Measurements from ENCODE around the gene LETM1.

LETM1 gene

DNA sequence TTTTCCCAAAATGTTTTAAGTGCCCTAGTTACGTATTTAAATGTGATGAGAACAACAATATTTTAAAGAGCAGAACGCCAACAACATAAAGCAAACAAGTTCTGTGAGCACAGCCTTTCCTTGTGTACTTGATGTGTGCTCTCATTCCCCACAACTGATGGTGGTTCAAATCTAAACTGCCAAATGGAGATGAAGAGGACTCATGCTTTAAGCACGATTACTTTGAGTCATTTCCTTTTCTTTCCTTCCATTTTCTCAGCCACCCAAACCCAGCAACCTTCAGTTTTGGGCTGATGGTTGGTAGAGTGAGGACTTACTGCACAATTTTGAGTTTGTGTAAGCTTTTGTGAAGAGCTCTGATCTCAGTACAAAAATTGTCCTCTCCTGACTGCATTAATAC lies 16.9 kb upstream of the LETM1 start:
- no peak for DNase-seq (ENCODE audit: low read depth)

DNA sequence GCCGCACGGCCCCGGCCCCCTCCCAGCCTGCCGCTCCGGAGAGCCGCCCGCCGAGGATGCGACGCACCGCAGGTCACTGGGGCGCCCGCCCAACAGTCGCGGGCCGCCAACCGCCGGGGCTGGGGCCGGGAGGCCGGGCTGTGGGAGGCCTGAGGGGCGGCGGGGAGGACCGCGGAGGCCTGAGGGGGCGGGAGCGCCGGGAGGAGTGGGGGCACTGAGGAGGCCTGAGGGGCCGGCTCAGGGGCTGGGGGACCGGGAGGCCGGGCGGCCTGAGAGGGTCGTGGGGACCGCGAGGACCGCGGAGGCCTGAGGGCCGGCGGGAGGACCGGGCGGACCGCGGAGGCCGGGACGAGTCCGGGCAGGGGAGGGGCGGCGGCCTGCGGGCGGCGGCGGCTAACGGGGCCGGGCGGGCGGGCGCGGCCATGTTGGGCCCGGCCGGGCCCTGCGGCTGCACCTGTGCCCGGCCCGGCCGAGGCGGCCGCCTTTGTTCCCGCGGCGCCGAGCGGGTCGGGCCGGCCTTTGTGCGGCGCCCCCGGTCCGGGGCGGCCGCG lies 15.6 kb upstream of the LETM1 start:
- DNase-seq (ENCODE audit: low read depth), result no peak

DNA sequence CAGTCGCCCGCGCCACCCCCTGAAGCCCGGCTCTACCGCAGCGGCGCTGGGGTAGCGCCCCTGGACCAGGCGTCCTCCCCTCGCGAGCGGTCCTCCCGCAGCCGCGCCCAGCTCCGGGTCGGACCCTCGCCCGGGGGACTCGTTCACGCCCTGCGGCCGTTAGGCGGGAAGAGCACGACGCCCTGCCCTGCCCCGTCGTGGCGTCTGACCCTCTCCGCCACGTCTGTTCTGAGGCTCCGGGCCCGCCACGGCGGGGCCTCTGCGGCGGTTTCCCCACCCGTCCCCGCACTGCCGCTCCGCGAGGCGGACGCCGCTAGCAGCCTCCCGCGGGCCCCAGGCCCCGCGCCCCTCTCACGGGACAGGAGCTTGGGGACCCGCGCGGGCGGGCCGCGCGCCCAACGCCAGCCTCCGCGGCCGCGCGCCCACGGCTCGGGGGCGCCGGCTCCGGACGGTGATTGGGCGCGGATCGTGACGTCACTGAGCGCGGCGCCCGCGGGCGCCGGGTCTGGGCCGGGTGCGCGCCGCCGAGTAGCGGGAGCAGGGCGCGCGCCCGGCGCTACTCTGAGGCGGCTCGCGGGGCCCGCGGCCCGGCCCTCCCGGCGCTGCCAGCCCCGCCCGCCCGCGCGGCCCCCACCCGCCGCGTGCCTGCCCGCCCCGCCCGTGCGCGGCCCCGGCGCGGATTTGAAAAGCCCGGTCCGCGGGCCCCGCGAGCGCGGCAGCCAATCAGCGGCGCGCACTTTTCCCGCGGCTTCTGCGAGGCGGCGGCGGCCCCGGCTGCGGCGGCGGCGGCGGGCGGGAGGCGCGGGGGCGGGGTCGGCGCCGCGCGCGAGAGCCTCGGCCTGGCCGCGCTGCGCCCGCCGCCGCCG lies 14.9 kb upstream of the LETM1 start, which contains the start of gene NSD2:
Gene NSD2 (plus strand): TSS at position 816 of the 866 bp plus-strand sequence. CDS start 29,262 bp downstream, outside the sequence.
- peak; percentile 86 for DNase-seq (ENCODE audit: low read depth)

- DNase-seq (ENCODE audit: low read depth), result peak; percentile 82
Observed at GRCh38 chr4:1870328-1870577, 14.3 kb upstream of the LETM1 start.

GRCh38 chr4:1869530-1870327 lies 13.8 kb upstream of the LETM1 start:
- DNase-seq (ENCODE audit: low read depth), result no peak

DNA sequence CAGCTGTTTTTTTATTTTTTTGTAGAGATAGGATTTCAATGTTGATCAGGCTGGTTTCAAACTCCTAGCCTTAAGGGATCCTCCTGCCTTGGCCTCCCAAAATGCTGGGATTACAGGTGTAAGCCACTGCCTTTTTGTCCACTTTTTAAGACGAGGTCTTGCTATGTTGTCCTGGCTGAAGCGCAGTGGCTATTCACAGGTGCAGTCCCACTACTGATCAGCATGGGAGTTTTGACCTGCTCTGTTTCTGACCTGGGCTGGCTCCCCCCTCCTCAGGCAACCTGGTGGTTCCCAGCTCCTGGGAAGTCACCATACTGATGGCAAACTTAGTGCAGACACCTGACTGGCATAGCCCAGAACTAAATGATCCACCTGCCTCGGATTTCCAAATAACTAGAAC lies 13.0 kb upstream of the LETM1 start:
- no peak for DNase-seq (ENCODE audit: low read depth)

DNA sequence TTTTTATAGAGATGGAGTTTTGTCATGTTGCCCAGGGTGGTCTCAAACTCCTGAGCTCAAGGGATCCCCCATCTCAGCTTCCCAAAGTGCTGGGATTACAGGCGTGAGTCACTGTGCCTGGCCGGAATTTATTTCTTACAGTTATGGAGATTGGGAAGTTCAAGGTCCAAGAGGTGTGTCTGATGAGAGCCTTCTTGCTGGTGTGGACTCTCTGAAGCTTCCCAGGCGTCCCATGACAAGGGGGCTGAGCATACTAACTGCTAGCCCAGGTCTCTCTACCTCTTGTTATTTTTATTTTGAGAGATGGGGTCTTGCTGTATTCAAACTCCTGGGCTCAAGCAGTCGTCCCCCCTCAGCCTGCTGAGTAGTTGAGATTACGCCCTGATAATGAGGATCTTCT lies 12.3 kb upstream of the LETM1 start:
- no peak for DNase-seq (ENCODE audit: low read depth)

DNA sequence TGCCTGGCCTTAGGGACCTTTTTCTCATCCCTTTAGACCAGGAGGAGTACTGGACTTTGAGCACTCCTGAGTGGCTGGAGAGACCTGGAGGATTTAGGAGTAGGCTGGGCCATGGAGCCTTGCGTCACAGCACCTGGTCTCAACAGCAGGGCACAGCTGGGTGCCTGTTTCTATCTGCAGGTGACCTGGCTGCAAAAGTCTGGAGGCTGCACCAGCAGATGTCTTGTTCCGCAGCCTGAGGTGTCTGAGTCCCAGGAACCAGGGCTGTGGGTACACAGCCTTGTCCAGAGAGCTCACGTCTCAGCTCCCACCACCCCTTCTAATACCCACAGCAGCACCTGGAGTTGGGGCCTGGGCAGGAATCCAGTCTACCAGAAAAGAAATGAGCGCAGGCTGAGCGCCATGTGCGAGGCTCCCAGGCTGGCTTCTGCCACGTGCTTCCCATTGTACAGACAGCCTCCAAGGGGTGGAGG lies 10.3 kb upstream of the LETM1 start:
- no peak for DNase-seq (ENCODE audit: low read depth)

- no peak for DNase-seq (ENCODE audit: low read depth)
Observed at GRCh38 chr4:1864076-1865008, 8.4 kb upstream of the LETM1 start.

DNA sequence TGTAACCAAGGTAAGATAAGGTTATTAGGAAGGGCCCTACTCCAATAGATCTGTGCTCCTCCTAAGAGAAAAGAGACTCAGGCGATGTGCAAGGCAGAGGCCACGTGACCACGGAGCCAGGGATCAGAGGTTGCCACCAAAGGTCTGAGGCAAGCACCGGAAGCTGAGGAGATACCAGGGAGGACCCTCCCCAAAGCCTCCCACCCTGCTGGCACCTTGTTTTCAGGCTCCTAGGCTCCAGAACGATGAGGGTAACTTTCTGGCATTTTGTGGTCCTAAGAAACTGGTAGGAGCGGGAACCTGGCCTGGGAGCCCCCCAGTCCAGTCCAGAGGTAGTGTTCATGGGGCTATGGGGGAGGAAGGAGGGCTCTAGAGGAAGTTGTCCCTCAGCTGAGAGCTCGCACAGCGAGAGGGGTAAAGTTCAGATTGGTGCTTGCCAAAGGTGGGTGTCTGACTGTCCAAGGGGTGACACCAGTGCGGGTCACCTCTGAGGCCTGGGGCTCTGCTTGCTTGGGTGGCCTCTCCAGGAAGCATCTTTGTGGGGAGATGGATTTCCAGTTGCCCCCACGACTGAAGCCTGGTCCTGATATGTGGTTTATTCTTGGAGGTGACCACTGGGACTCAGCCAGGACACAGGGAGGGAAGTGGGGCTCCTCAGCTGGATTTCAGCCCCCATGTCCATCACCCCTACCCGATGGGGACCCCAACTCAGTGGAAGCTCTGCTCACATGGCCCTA lies 7.5 kb upstream of the LETM1 start:
- DNase-seq (ENCODE audit: low read depth), result no peak

GRCh38 chr4:1862961-1863296 lies 7.0 kb upstream of the LETM1 start:
- DNase-seq (ENCODE audit: low read depth), result no peak

GRCh38 chr4:1862055-1862911 lies 6.3 kb upstream of the LETM1 start:
- no peak for DNase-seq (ENCODE audit: low read depth)

GRCh38 chr4:1859389-1859753 lies 3.4 kb upstream of the LETM1 start:
- DNase-seq (ENCODE audit: low read depth), result no peak

GRCh38 chr4:1857931-1858330 lies 2.0 kb upstream of the LETM1 start:
- no peak for DNase-seq (ENCODE audit: low read depth)

GRCh38 chr4:1856943-1857699 lies 1.2 kb upstream of the LETM1 start:
- no peak for DNase-seq (ENCODE audit: low read depth)

DNA sequence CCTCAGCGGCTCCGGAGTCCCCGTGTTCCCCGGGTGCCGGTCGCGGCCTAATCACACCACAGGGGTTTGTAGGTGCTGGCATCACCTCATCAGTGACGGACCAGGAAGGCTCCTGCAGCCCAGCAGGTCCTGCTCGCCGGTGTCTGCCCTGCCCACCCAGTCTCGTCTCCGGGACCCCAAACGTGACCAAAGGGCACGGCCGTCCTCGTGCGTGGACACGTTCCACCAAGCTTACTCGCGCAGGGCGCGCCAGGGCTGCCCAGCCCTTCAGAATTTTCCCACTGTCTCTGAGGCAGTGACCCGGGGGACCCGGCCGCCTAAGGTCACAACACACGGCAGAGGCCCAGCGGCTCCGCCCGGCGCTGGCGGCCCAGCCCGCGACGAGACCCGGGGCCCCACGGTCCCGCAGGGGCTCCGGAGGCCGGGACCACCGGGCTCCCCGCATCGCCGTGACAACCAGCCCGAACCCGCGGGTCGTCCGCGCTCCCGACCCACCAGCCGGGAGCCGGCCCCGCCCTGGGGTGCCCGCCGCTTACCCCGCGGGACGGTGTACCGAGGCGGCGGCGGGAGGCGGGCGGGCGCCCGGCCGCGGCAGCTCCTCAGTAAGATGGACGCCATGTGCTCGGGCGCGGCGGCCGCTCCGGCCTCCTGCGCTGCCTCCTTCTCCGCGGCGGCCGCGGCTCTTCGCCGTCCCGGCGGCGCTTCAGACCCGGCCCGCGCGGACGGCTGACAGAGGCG lies 454 bp downstream of the LETM1 start:
- no peak for DNase-seq (ENCODE audit: low read depth)

DNA sequence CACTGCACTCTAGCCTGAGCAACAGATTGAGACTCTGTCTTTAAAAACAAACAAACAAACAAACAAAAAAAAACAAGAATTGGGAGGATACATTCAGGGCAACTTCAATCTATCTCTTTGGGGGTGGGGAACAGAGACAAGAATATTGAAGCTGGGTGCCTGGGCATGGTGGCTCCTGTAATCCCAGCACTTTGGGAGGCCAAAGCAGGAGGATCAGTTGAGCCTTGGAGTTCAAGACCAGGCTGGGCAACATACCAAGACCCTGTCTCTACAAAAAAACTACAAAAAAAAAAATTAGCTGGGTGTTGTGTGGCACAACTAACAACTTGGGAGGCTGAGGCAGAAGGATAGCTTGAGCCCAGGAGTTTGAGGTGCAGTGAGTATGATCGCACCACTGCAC lies 1.2 kb downstream of the LETM1 start:
- no peak for DNase-seq (ENCODE audit: low read depth)

- DNase-seq (ENCODE audit: low read depth), result no peak
Observed at GRCh38 chr4:1852904-1853623, 2.9 kb downstream of the LETM1 start.

Measured in stimulated activated CD4-positive, alpha-beta T cell treated with anti-CD3 and anti-CD28 coated beads, Interleukin-2, amount 100 ng/mL, for 4 hours (primary cell).